ENCODE measurements around the gene TMEM52. TPM values are rescaled to one million over a fixed set of nuclear protein-coding genes. Genes with fewer than 3 reads are reported as not detected.

Gene TMEM52
- total RNA-seq, 1 experiment from 2014 or later: not detected

DNA sequence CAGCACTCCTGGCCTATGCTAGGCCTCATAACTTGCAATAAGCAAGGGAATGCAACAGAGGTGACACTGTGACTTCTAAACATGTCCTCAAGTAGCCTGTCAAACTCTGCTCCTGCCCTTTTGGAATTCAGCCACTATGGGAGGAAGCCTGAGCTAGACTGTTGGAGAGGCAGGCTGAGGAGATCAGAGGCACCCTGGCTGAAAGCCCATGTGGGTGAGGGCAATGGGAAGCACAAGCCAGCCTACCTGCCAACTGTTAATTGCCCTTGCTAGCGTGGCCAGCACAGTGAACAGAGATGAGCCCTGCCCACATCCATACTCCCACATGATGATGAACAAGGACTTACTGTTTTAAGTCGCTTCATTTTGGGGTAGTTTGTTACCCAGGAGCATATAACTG lies 45.9 kb downstream of the TMEM52 start:
- DNase-seq (ENCODE audit: low spot score): no peak

DNA sequence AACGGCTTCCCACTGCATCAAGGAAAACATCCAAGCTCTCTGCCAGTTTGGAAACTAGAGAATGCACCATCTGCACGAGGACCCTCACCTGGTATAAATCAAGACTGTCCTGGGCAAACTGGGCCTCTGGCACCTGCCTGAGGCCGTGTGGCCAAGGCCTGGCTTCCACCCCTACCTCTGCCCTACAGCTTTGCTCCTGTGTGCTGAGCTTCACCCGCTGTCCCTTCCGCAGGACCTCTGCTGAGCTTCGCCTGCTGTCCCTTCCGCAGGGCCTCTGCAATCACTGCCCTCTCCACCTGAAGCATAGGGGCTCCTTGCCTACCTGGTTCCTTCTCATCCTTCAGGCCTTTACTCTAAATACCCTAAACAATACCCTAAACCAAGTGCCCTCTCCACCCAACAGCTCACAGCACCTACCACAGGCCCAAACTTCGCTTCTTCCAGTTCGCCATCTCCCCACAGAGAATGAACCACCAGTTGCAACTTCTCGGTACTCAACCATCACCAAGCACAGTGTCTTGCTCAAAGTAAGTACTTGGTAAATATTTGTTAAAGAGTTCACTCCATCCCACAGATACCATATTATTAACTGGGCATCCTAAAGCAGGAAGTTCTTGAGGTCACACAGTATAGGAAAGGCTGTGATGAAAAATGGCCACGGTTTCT lies 46.6 kb downstream of the TMEM52 start:
- no peak for DNase-seq (ENCODE audit: low spot score)

DNA sequence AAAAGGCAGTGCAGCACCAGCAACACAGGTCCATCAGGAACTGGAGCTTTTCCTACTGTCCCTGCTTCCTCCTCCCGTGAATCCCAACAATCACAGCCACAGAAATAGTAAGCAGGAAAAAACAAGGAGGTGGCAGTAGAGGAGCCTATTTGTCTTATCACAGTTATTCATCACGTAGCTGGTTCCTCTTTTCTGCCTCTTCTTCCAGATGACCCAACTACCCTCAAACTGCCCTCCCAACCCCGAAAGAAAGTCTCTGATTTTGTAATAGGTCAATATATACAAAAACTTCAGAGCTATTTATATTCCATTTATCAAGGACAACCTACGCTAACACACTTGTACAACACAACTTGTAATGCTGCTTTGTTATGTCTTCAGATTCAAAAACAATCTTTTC lies 49.6 kb downstream of the TMEM52 start:
- DNase-seq (ENCODE audit: low spot score): no peak

Other genes with a start within 250 kb of the TMEM52 start
- 5.2 and 6.8 TPM in 2 replicates for gene SLC35E2B, start 226.5 kb downstream of the TMEM52 start, total RNA-seq (2014; rRNA removed; shearing (Covaris generic))
- gene CDK11A, start 194.9 kb downstream of the TMEM52 start, total RNA-seq (2014; rRNA removed; shearing (Covaris generic)): 6.6 and 9.8 TPM in 2 replicates
- gene NADK, start 140.8 kb downstream of the TMEM52 start, total RNA-seq (2014; rRNA removed; shearing (Covaris generic)): 28.4 and 31.5 TPM in 2 replicates
- gene GNB1, start 28.2 kb downstream of the TMEM52 start, total RNA-seq (2014; rRNA removed; shearing (Covaris generic)): 39.2 and 44.0 TPM in 2 replicates
- not detected in 2 replicates for gene CALML6, start 4.0 kb downstream of the TMEM52 start, total RNA-seq (2014; rRNA removed; shearing (Covaris generic))
- gene CFAP74, start 84.5 kb upstream of the TMEM52 start, total RNA-seq (2014; rRNA removed; shearing (Covaris generic)): not detected in 2 replicates
- gene GABRD, start 100.1 kb upstream of the TMEM52 start, total RNA-seq (2014; rRNA removed; shearing (Covaris generic)): 0.07 and 0.26 TPM in 2 replicates
- gene PRKCZ, start 131.1 kb upstream of the TMEM52 start, total RNA-seq (2014; rRNA removed; shearing (Covaris generic)): 1.6 and 2.1 TPM in 2 replicates

Data from A172 (cell line).